Measurements from ENCODE around the gene THRAP3.

DNA sequence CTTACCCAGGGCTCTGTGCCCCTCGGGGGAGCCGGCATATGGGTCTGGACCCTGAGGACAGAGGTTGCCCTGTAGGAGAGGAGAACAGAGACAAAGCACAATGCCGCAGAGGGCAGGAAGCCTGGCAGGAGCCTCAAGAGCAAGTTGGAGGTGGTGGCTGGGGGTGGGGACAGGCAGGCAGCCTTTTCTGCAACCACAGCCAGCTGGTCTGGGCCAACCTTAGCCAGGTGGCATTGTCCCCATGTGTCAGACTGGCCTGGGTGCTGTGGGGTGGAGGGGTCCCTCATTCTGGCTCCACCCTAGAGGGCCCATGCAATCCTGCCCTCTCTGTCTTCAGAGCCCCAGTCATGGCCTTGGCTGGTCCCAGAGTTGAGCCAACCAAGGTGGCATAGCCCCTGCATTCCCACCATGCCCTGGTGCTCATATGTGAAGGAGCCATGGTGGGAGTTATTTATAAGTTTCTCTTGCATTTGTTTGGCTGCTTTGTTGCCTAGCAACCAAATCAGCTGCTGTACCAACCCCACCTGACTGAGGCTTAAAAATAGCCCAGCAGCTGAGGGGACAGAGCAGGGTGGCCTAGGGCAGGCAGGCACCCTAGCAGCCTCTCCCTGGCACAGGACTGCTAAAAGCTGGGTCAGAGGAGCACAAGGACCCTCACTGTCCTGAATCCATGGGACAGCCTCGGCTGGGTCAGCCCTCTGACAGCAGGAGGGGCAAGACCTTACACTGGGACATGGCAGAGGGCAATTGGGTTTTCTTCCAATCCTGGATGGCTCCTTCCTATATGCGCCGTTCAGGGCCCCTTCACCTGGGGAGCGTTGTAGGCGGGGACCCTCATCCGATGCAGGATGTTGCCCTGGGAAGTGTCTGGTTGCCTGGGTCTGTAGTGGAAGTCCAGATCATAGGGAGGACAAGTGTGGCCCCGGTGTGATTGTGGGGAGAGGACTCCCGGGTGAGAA, 48.8 kb upstream of the THRAP3 start:
- TF ChIP-seq, protein P1, sequence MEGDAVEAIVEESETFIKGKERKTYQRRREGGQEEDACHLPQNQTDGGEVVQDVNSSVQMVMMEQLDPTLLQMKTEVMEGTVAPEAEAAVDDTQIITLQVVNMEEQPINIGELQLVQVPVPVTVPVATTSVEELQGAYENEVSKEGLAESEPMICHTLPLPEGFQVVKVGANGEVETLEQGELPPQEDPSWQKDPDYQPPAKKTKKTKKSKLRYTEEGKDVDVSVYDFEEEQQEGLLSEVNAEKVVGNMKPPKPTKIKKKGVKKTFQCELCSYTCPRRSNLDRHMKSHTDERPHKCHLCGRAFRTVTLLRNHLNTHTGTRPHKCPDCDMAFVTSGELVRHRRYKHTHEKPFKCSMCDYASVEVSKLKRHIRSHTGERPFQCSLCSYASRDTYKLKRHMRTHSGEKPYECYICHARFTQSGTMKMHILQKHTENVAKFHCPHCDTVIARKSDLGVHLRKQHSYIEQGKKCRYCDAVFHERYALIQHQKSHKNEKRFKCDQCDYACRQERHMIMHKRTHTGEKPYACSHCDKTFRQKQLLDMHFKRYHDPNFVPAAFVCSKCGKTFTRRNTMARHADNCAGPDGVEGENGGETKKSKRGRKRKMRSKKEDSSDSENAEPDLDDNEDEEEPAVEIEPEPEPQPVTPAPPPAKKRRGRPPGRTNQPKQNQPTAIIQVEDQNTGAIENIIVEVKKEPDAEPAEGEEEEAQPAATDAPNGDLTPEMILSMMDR (conservative IDR thresholded peaks at IDR 0.05; ENCODE audit: low read depth, low read length) = no peak
- no peak for TF ChIP-seq EZH2 (IDR thresholded peaks at IDR 0.05; ENCODE audit: low read length, unreplicated experiment)

Data from PC-3 (cell line).